Peyer's patch (tissue), 4 donors: ENCODE data around the gene GFPT1. TPM values are rescaled to one million over a fixed set of nuclear protein-coding genes. Genes with fewer than 3 reads are reported as not detected.
A peak's percentile ranks its signal among the peaks of the same experiment; 100 is the strongest.

Experiments used
- DNase-seq, 3 donors: peaks; one replicate each; pipeline ENCODE4 v3.0.0-alpha.2; 2017 to 2019
- H3K27ac ChIP-seq, 4 donors: fragments of 200-600 bp; sonication (generic); one replicate each; pipeline ENCODE4 v1.5.1; 2016 to 2019
- H3K27me3 ChIP-seq, 2 donors: fragments of 200-600 bp; sonication (generic); one replicate each; pipeline ENCODE4 v1.5.1; 2019
- H3K36me3 ChIP-seq, 3 donors: fragments of 200-600 bp; sonication (generic); one replicate each; pipeline ENCODE4 v1.5.1; 2016 to 2019
- H3K4me1 ChIP-seq, 4 donors: fragments of 200-600 bp; sonication (generic); one replicate each; pipeline ENCODE4 v1.5.1; 2016 to 2019
- H3K4me3 ChIP-seq, 4 donors: fragments of 200-600 bp; sonication (generic); 1 replicate in 3 of 4; 2 replicates in 1 of 4; pipeline ENCODE4 v1.5.1; 2016 to 2019; ENCODE audit warnings: mild to moderate bottlenecking in 1 of 4
- H3K9me3 ChIP-seq, 4 donors: fragments of 200-600 bp; sonication (generic); one replicate each; pipeline ENCODE4 v1.5.1; 2016 to 2019; ENCODE audit warnings: mild to moderate bottlenecking in 1 of 4
- CTCF ChIP-seq, 6 experiments: fragments of 450-650 bp in 4 of 6; fragments of 200-600 bp in 2 of 6; sonication (generic) in 1 of 6; IDR thresholded peaks; one replicate each; pipeline ENCODE4 v1.5.1; 2017 to 2019; ENCODE audit warnings: antibody characterized with exemption in 6 of 6, mild to moderate bottlenecking in 3 of 6, moderate library complexity in 1 of 6
- POLR2A ChIP-seq, 2 donors: fragments of 450-650 bp; IDR thresholded peaks; one replicate each; pipeline ENCODE4 v1.5.1; 2017; ENCODE audit warnings: antibody characterized with exemption in 2 of 2, mild to moderate bottlenecking in 2 of 2, moderate library complexity in 2 of 2
- total RNA-seq, 4 donors: library from RNA; depleted of rRNA; stranded (reverse); fragments of >200 nt; gene quantifications; one replicate each; pipeline ENCODE4 v1.1.0, GENCODE V29; 2016

The GFPT1 gene
- total RNA-seq: 10 to 100 TPM; 31.8 to 59.1 (median 42.1) TPM

GRCh38 chr2:69386789-69387734, at the start of gene GFPT1:
Gene GFPT1 (minus strand): TSS chr2:69387227. CDS start chr2:69387071, 156 bp downstream.
- Histone ChIP-seq H3K36me3 (no peaks in the 10 kb centered on the region), H3K9me3 (no peaks in the 10 kb centered on the region), H3K27ac (peak within 1 kb of the TSS; percentile 88 to 95 (median 92)), H3K27me3 (no peaks in the 10 kb centered on the region), H3K4me3 (peak within 1 kb of the TSS; percentile 79 to 93 (median 85)), H3K4me1 (peaks cover 0 to 34% (median 2%) of the 10 kb centered on the region in 4 donors)
- DNase-seq: peak; percentile 89 to 98 (median 97)
- peak; percentile 85 to 94 for TF ChIP-seq POLR2A (IDR thresholded peaks at IDR 0.05)
- peak in 1 of 6 experiments; percentile 6 for TF ChIP-seq CTCF (IDR thresholded peaks at IDR 0.05)

GRCh38 chr2:69436596-69436937, 49.5 kb upstream of the GFPT1 start:
- Histone ChIP-seq H3K36me3 (no peaks in the 10 kb centered on the region), H3K27me3 (no peaks in the 10 kb centered on the region), H3K27ac (peak overlapping the region; percentile 92 to 97 (median 94)), H3K4me3 (peak overlapping the region; percentile 64 to 87 (median 78)), H3K4me1 (peaks cover 0 to 24% (median 0%) of the 10 kb centered on the region in 4 donors), H3K9me3 (no peaks in the 10 kb centered on the region)
- DNase-seq: no peak
- no peak for TF ChIP-seq POLR2A (IDR thresholded peaks at IDR 0.05)
- TF ChIP-seq CTCF (IDR thresholded peaks at IDR 0.05): no peak

GRCh38 chr2:69434753-69435152, 47.7 kb upstream of the GFPT1 start:
- no peaks in the 10 kb centered on the region for H3K9me3 ChIP-seq
- no peak for TF ChIP-seq CTCF (IDR thresholded peaks at IDR 0.05)
- no peak for TF ChIP-seq POLR2A (IDR thresholded peaks at IDR 0.05)
- no peak for DNase-seq

DNA sequence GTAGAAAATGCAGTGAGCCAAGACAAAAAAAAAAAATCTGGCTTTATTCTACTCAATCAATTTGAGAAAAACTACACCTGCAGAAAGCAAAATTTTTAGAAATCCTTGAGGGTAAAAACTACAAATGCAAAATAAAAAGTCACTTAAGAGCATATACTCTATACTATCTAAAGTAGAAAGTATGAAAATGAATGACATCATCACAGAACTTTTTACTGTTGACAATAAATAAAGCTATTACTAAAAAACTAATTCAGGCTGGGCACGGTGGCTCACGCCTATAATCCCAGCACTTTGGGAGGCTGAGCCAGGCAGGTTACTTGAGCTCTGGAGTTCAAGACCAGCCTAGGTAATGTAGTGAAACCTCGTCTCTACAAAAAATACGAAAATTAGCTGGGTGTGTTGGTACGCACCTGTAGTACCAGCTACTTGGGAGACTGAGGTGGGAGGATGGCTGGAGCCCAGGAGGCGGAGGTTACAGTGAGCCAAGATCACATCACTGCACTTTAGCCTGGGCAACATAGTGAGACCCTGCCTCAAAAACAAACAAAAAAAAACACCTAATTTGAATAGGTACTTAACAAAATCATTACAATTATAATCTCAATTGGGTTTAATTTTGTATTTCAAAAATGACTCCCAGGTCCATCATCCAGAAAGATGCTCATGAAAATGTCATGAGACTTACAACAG, 42.6 kb upstream of the GFPT1 start:
- no peaks in the 10 kb centered on the region for H3K27me3 ChIP-seq
- peaks cover 0 to 4% (median 0%) of the 10 kb centered on the region in 4 donors for H3K4me1 ChIP-seq
- DNase-seq: no peak
- H3K4me3 ChIP-seq: no peak overlapping the region
- H3K9me3 ChIP-seq: no peaks in the 10 kb centered on the region
- H3K36me3 ChIP-seq: peaks cover 0 to 57% (median 4%) of the 10 kb centered on the region in 3 donors
- no peak overlapping the region for H3K27ac ChIP-seq
- TF ChIP-seq POLR2A (IDR thresholded peaks at IDR 0.05): no peak
- no peak for TF ChIP-seq CTCF (IDR thresholded peaks at IDR 0.05)

More at GRCh38 chr2:69434753-69435152, 47.7 kb upstream of the GFPT1 start:
- H3K36me3 ChIP-seq: peaks cover 0 to 16% (median 0%) of the 10 kb centered on the region in 3 donors
- H3K4me1 ChIP-seq: peaks cover 0 to 24% (median 0%) of the 10 kb centered on the region in 4 donors
- H3K27ac ChIP-seq: no peak overlapping the region
- H3K4me3 ChIP-seq: no peak overlapping the region
- no peaks in the 10 kb centered on the region for H3K27me3 ChIP-seq

DNA sequence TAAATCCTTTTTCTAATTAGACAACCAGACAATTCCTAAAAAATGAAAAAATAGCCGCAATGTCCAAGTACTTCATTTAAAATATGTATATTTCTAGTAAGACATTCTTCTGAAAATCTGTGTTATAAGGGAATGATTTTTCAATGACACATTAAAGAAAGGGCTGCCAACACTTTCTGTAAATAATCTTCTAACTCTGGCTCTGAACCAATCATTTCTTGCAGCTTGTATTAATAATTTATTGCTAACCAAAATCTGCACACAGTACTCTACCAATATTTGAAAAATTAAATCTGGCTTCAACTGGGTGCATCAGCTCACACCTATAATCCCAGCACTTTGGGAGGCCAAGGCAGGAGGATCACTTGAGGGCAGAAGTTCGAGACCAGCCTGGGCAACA, 42.0 kb upstream of the GFPT1 start:
- no peak overlapping the region for H3K27ac ChIP-seq

More for the DNA sequence above, 42.0 kb upstream of the GFPT1 start:
- no peak for DNase-seq
- Histone ChIP-seq H3K9me3 (no peaks in the 10 kb centered on the region), H3K27me3 (no peaks in the 10 kb centered on the region), H3K4me1 (no peaks in the 10 kb centered on the region), H3K4me3 (no peak overlapping the region), H3K36me3 (peaks cover 0 to 57% (median 4%) of the 10 kb centered on the region in 3 donors)
- TF ChIP-seq POLR2A (IDR thresholded peaks at IDR 0.05): no peak
- no peak for TF ChIP-seq CTCF (IDR thresholded peaks at IDR 0.05)
